ENCODE measurements around the gene C19orf85. TPM values are rescaled to one million over a fixed set of nuclear protein-coding genes. Genes with fewer than 3 reads are reported as not detected.
A peak's percentile ranks its signal among the peaks of the same experiment; 100 is the strongest.

C19orf85 gene
- total and polyA plus RNA-seq, 2 donors (not counting 1 experiment from before 2014, with no cell fraction given): not detected

GRCh38 chr19:55494172-55494761 is 29.7 kb upstream of the C19orf85 start:
- Histone ChIP-seq H3K9ac (ENCODE audit: insufficient read depth, low read length) (peak overlapping the region; percentile 68), H3K27ac (ENCODE audit: insufficient read depth, low read length) (peak overlapping the region; percentile 81), H3K4me2 (ENCODE audit: extremely low read depth, insufficient read depth, low read length) (peak overlapping the region; percentile 74), H4K20me1 (ENCODE audit: control insufficient read depth, extremely low read depth, insufficient read depth, low read length) (no peaks in the 10 kb centered on the region), H3K36me3 (ENCODE audit: control insufficient read depth, insufficient read depth, low read length) (peaks cover 7% of the 10 kb centered on the region), H2AFZ (ENCODE audit: low read length) (no peak overlapping the region), H3K4me3 (replicated peaks in 1 of 4; ENCODE audit: control extremely low read depth in 1 of 4, insufficient read depth in 1 of 4, low read depth in 3 of 4, low read length in 4 of 4) (peak overlapping the region; percentile 5 to 55 (median 28)), H3K79me2 (ENCODE audit: control insufficient read depth, insufficient read depth, low read length) (peaks cover 8% of the 10 kb centered on the region), H3K9me3 (ENCODE audit: control insufficient read depth, insufficient read depth, low read depth, low read length) (no peaks in the 10 kb centered on the region), H3K27me3 (ENCODE audit: control insufficient read depth, insufficient read depth, low read length) (no peaks in the 10 kb centered on the region), H3K4me1 (ENCODE audit: control insufficient read depth, extremely low read depth, insufficient read depth, low read length) (peaks cover 24% of the 10 kb centered on the region)
- DNase-seq (ENCODE audit: low read depth in 2 of 2): peak; percentile 36 to 51
- TF ChIP-seq EZH2 (IDR thresholded peaks at IDR 0.05; ENCODE audit: low read length, missing control alignments): no peak
- TF ChIP-seq, protein P1, sequence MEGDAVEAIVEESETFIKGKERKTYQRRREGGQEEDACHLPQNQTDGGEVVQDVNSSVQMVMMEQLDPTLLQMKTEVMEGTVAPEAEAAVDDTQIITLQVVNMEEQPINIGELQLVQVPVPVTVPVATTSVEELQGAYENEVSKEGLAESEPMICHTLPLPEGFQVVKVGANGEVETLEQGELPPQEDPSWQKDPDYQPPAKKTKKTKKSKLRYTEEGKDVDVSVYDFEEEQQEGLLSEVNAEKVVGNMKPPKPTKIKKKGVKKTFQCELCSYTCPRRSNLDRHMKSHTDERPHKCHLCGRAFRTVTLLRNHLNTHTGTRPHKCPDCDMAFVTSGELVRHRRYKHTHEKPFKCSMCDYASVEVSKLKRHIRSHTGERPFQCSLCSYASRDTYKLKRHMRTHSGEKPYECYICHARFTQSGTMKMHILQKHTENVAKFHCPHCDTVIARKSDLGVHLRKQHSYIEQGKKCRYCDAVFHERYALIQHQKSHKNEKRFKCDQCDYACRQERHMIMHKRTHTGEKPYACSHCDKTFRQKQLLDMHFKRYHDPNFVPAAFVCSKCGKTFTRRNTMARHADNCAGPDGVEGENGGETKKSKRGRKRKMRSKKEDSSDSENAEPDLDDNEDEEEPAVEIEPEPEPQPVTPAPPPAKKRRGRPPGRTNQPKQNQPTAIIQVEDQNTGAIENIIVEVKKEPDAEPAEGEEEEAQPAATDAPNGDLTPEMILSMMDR (conservative IDR thresholded peaks at IDR 0.05 in 1 of 2, IDR thresholded peaks at IDR 0.05 in 1 of 2; ENCODE audit: low read depth in 1 of 2, low read length in 2 of 2): no peak

DNA sequence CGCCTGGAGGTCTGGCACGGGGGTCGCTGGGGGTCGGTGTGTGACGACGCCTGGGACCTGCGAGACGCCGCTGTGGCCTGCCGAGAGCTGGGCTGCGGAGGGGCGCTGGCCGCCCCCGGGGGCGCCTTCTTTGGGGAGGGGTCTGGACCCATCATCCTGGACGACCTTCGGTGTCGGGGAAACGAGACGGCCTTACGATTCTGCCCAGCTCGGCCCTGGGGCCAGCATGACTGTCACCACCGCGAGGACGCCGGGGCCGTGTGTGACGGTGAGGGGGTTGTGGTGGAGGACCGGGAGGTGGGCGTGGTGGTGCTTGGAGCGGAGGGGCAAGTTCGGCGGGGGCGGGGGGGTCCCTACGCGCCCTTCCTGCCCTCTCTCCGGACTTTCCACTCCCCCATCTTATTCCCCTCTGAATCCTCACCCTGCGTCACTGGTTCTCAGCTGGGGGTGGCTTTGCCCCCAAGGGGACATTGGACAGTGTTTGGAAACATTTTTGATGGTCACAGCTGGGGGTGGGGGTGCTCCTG is 29.2 kb upstream of the C19orf85 start:
- H4K20me1 ChIP-seq (ENCODE audit: control insufficient read depth, extremely low read depth, insufficient read depth, low read length): no peaks in the 10 kb centered on the region
- peak overlapping the region; percentile 81 for H3K27ac ChIP-seq (ENCODE audit: insufficient read depth, low read length)
- peak overlapping the region; percentile 74 for H3K4me2 ChIP-seq (ENCODE audit: extremely low read depth, insufficient read depth, low read length)
- peak overlapping the region in 2 of 4 experiments; percentile 3 to 55 for H3K4me3 ChIP-seq (replicated peaks in 1 of 4; ENCODE audit: control extremely low read depth in 1 of 4, insufficient read depth in 1 of 4, low read depth in 3 of 4, low read length in 4 of 4)
- H3K9me3 ChIP-seq (ENCODE audit: control insufficient read depth, insufficient read depth, low read depth, low read length): no peaks in the 10 kb centered on the region
- H3K9ac ChIP-seq (ENCODE audit: insufficient read depth, low read length): peak overlapping the region; percentile 78
- H3K79me2 ChIP-seq (ENCODE audit: control insufficient read depth, insufficient read depth, low read length): peaks cover 8% of the 10 kb centered on the region
- peaks cover 7% of the 10 kb centered on the region for H3K36me3 ChIP-seq (ENCODE audit: control insufficient read depth, insufficient read depth, low read length)
- TF ChIP-seq EZH2 (IDR thresholded peaks at IDR 0.05; ENCODE audit: low read length, missing control alignments): no peak
- TF ChIP-seq, protein P1 (conservative IDR thresholded peaks at IDR 0.05 in 1 of 2, IDR thresholded peaks at IDR 0.05 in 1 of 2; ENCODE audit: low read depth in 1 of 2, low read length in 2 of 2): no peak
- peaks cover 27% of the 10 kb centered on the region for H3K4me1 ChIP-seq (ENCODE audit: control insufficient read depth, extremely low read depth, insufficient read depth, low read length)
- no peaks in the 10 kb centered on the region for H3K27me3 ChIP-seq (ENCODE audit: control insufficient read depth, insufficient read depth, low read length)
- no peak overlapping the region for H2AFZ ChIP-seq (ENCODE audit: low read length)
- DNase-seq (ENCODE audit: low read depth in 2 of 2): no peak

DNA sequence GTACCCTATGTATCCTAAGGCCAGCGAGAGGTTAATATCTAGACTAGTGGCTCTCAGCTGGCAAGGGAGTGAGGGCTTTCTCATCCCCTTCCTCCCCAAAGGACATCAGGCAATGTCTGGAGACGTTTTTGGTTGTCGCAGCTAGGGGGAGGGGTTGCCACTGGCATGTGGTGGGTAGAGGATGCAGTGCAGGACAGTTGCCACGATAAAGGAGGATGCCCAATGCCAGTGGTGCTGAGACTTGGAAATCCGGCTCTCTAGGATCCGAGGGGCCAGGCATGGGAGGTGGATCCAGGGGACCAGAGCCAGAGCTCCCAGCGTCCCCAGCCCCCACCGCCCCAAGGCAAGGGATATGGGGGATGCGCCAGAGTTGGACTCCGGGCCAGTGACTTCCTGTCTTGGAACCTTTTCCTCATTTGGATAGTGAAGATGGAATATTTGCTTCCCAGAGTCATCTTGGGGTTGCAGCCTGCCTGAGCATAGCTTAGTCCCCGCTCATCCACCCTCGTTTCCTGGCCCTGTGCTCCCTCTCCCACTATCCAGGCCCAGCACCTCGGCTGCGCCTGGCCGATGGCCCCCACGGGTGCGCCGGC is 28.6 kb upstream of the C19orf85 start:
- H3K9ac ChIP-seq (ENCODE audit: insufficient read depth, low read length): peak overlapping the region; percentile 78
- peak in 1 of 2 donors; percentile 48 for DNase-seq (ENCODE audit: low read depth in 2 of 2)

More for the DNA sequence above, 28.6 kb upstream of the C19orf85 start:
- Histone ChIP-seq H3K27me3 (ENCODE audit: control insufficient read depth, insufficient read depth, low read length) (no peaks in the 10 kb centered on the region), H3K36me3 (ENCODE audit: control insufficient read depth, insufficient read depth, low read length) (peaks cover 7% of the 10 kb centered on the region), H3K4me1 (ENCODE audit: control insufficient read depth, extremely low read depth, insufficient read depth, low read length) (peaks cover 27% of the 10 kb centered on the region), H3K9me3 (ENCODE audit: control insufficient read depth, insufficient read depth, low read depth, low read length) (no peaks in the 10 kb centered on the region), H3K27ac (ENCODE audit: insufficient read depth, low read length) (peak overlapping the region; percentile 81), H4K20me1 (ENCODE audit: control insufficient read depth, extremely low read depth, insufficient read depth, low read length) (no peaks in the 10 kb centered on the region), H2AFZ (ENCODE audit: low read length) (no peak overlapping the region), H3K4me2 (ENCODE audit: extremely low read depth, insufficient read depth, low read length) (peak overlapping the region; percentile 65), H3K79me2 (ENCODE audit: control insufficient read depth, insufficient read depth, low read length) (peaks cover 8% of the 10 kb centered on the region), H3K4me3 (replicated peaks in 1 of 4; ENCODE audit: control extremely low read depth in 1 of 4, insufficient read depth in 1 of 4, low read depth in 3 of 4, low read length in 4 of 4) (peak overlapping the region in 1 of 4 experiments; percentile 40)
- no peak for TF ChIP-seq EZH2 (IDR thresholded peaks at IDR 0.05; ENCODE audit: low read length, missing control alignments)
- TF ChIP-seq, protein P1 (conservative IDR thresholded peaks at IDR 0.05 in 1 of 2, IDR thresholded peaks at IDR 0.05 in 1 of 2; ENCODE audit: low read depth in 1 of 2, low read length in 2 of 2): no peak

All from fibroblast of lung (primary cell).